Body of pancreas (tissue), 4 donors: ENCODE measurements around the gene SESTD1.

ENCODE experiments used
- CTCF ChIP-seq, 7 experiments: fragments of 450-650 bp in 4 of 7; fragments of 200-600 bp in 3 of 7; sonication (generic) in 3 of 7; IDR thresholded peaks; one replicate each; pipeline ENCODE4 v1.5.1; 2016 to 2019; ENCODE audit warnings: antibody characterized with exemption in 7 of 7
- POLR2A ChIP-seq, 3 donors: fragments of 450-650 bp; IDR thresholded peaks; one replicate each; pipeline ENCODE4 v1.6.1; 2016; ENCODE audit warnings: antibody characterized with exemption in 3 of 3, mild to moderate bottlenecking in 2 of 3

GRCh38 chr2:179262077-179262660, 2.5 kb downstream of the SESTD1 start:
- TF ChIP-seq CTCF (IDR thresholded peaks at IDR 0.05), result no peak
- no peak for TF ChIP-seq POLR2A (IDR thresholded peaks at IDR 0.05)
